ENCODE data around the gene UBN1.

- TF ChIP-seq CTCF (IDR thresholded peaks at IDR 0.05) (no peak), POLR2A (IDR thresholded peaks at IDR 0.05) (no peak)
These were observed 80.4 kb downstream of the UBN1 start for GRCh38 chr16:4927661-4928060.

Measured in Peyer's patch (tissue), 4 donors.